Activated CD4-positive, alpha-beta memory T cell treated with anti-CD3 and anti-CD28 coated beads, Interleukin-2, amount 10 ng/mL, durations not matched to agents 7 days and 5 days (primary cell): ENCODE data around the gene TGM2. TPM values are rescaled to one million over a fixed set of nuclear protein-coding genes. Genes with fewer than 3 reads are reported as not detected.

Experiments
- CTCF ChIA-PET: fragments of 350-600 bp; sonication (Branson Sonifier 250); formaldehyde crosslinking; loops from one replicate; lab custom pipeline; 2021; ENCODE audit warnings: antibody characterized with exemption, inconsistent platforms; lab: Charles Lee
- POLR2A ChIA-PET: fragments of 350-600 bp; sonication (Branson Sonifier 250); formaldehyde crosslinking; loops from one replicate; lab custom pipeline; 2021; ENCODE audit warnings: antibody characterized with exemption; lab: Charles Lee
- DNase-seq: peaks from one replicate; pipeline ENCODE4 v3.0.0-alpha.2; 2020
- H3K27ac Mint-ChIP-seq: one replicate; pipeline ENCODE4 v1.8.0; 2021; ENCODE audit warnings: mild to moderate bottlenecking, mixed read lengths
- H3K27me3 Mint-ChIP-seq: one replicate; pipeline ENCODE4 v1.8.0; 2021; ENCODE audit warnings: mixed read lengths
- H3K36me3 Mint-ChIP-seq: one replicate; pipeline ENCODE4 v1.8.0; 2021; ENCODE audit warnings: low read depth, mixed read lengths
- H3K4me1 Mint-ChIP-seq: one replicate; pipeline ENCODE4 v1.8.0; 2021; ENCODE audit warnings: mixed read lengths
- H3K4me3 Mint-ChIP-seq: one replicate; pipeline ENCODE4 v1.8.0; 2021; ENCODE audit warnings: mild to moderate bottlenecking, mixed read lengths
- H3K9me3 Mint-ChIP-seq: one replicate; pipeline ENCODE4 v1.8.0; 2021; ENCODE audit warnings: mixed read lengths
- total RNA-seq, 2 experiments: library from RNA; stranded (reverse); gene quantifications; one replicate each; pipeline ENCODE4 v1.2.3, GENCODE V29; 2021

The TGM2 gene
- total RNA-seq, 2 experiments from 2014 or later, result 0.33 to 0.38 TPM

- no peak overlapping the region for H3K4me3 Mint-ChIP-seq
- H3K9me3 Mint-ChIP-seq, result no peaks in the 10 kb centered on the region
- H3K4me1 Mint-ChIP-seq, result no peaks in the 10 kb centered on the region
- H3K27me3 Mint-ChIP-seq, result peaks cover 26% of the 10 kb centered on the region
- no peaks in the 10 kb centered on the region for H3K36me3 Mint-ChIP-seq
- no peak for DNase-seq
- ChIA-PET CTCF (no interaction called here), POLR2A (no interaction called here)
- no peak overlapping the region for H3K27ac Mint-ChIP-seq
Observed at GRCh38 chr20:38180781-38181180, 15.7 kb upstream of the TGM2 start.

- POLR2A ChIA-PET, result no interaction called here
- Mint-ChIP-seq H3K27me3 (peaks cover 23% of the 10 kb centered on the region), H3K4me3 (no peak overlapping the region), H3K36me3 (no peaks in the 10 kb centered on the region), H3K9me3 (no peaks in the 10 kb centered on the region), H3K4me1 (no peaks in the 10 kb centered on the region), H3K27ac (no peak overlapping the region)
- DNase-seq, result no peak
- CTCF ChIA-PET, result no interaction called here
Observed at GRCh38 chr20:38179846-38180245, 14.8 kb upstream of the TGM2 start.

- H3K36me3 Mint-ChIP-seq, result no peaks in the 10 kb centered on the region
- peaks cover 21% of the 10 kb centered on the region for H3K27me3 Mint-ChIP-seq
- H3K4me3 Mint-ChIP-seq, result no peak overlapping the region
- POLR2A ChIA-PET, result no interaction called here
- no peak for DNase-seq
- no peaks in the 10 kb centered on the region for H3K4me1 Mint-ChIP-seq
- CTCF ChIA-PET, result no interaction called here
- H3K9me3 Mint-ChIP-seq, result no peaks in the 10 kb centered on the region
- no peak overlapping the region for H3K27ac Mint-ChIP-seq
Observed at GRCh38 chr20:38178581-38178980, 13.5 kb upstream of the TGM2 start.

GRCh38 chr20:38178065-38178491 is 13.0 kb upstream of the TGM2 start:
- Mint-ChIP-seq H3K4me3 (no peak overlapping the region), H3K27ac (no peak overlapping the region), H3K27me3 (peaks cover 21% of the 10 kb centered on the region), H3K4me1 (no peaks in the 10 kb centered on the region), H3K9me3 (no peaks in the 10 kb centered on the region), H3K36me3 (no peaks in the 10 kb centered on the region)
- POLR2A ChIA-PET, result no interaction called here
- CTCF ChIA-PET, result no interaction called here
- DNase-seq, result no peak

- CTCF ChIA-PET, result no interaction called here
- H3K4me1 Mint-ChIP-seq, result no peaks in the 10 kb centered on the region
- no peaks in the 10 kb centered on the region for H3K36me3 Mint-ChIP-seq
- no peak overlapping the region for H3K27ac Mint-ChIP-seq
- H3K4me3 Mint-ChIP-seq, result no peak overlapping the region
- H3K27me3 Mint-ChIP-seq, result peaks cover 21% of the 10 kb centered on the region
- DNase-seq, result no peak
- no peaks in the 10 kb centered on the region for H3K9me3 Mint-ChIP-seq
- POLR2A ChIA-PET, result no interaction called here
Observed at GRCh38 chr20:38177201-38177600, 12.1 kb upstream of the TGM2 start.

- peaks cover 29% of the 10 kb centered on the region for H3K27me3 Mint-ChIP-seq
- DNase-seq, result no peak
- no peak overlapping the region for H3K4me3 Mint-ChIP-seq
- no peaks in the 10 kb centered on the region for H3K4me1 Mint-ChIP-seq
- no peak overlapping the region for H3K27ac Mint-ChIP-seq
- POLR2A ChIA-PET, result no interaction called here
- H3K9me3 Mint-ChIP-seq, result no peaks in the 10 kb centered on the region
- no peaks in the 10 kb centered on the region for H3K36me3 Mint-ChIP-seq
- CTCF ChIA-PET, result interaction anchor here (0.6 to 2.5 kb wide), 2 partner anchors 46 to 77 kb away, joined by 3 to 9 read pairs; no protein-coding TSS in a partner anchor
Observed at GRCh38 chr20:38175304-38176180, 10.5 kb upstream of the TGM2 start.

GRCh38 chr20:38173237-38174156 is 8.4 kb upstream of the TGM2 start:
- no peak overlapping the region for H3K27ac Mint-ChIP-seq

GRCh38 chr20:38172408-38172807 is 7.3 kb upstream of the TGM2 start:
- Mint-ChIP-seq H3K36me3 (no peaks in the 10 kb centered on the region), H3K27me3 (peaks cover 13% of the 10 kb centered on the region), H3K27ac (no peak overlapping the region), H3K4me3 (no peak overlapping the region), H3K9me3 (no peaks in the 10 kb centered on the region), H3K4me1 (peaks cover 23% of the 10 kb centered on the region)
- POLR2A ChIA-PET, result no interaction called here
- DNase-seq, result no peak
- CTCF ChIA-PET, result no interaction called here

More at GRCh38 chr20:38173237-38174156, 8.4 kb upstream of the TGM2 start:
- POLR2A ChIA-PET, result no interaction called here
- Mint-ChIP-seq H3K27me3 (peaks cover 21% of the 10 kb centered on the region), H3K9me3 (no peaks in the 10 kb centered on the region), H3K4me1 (peaks cover 12% of the 10 kb centered on the region), H3K4me3 (no peak overlapping the region), H3K36me3 (no peaks in the 10 kb centered on the region)
- DNase-seq, result no peak
- CTCF ChIA-PET, result interaction anchor here (1.4 kb wide), 1 partner anchor 48 kb away, joined by 3 read pairs; no protein-coding TSS in a partner anchor

- peaks cover 13% of the 10 kb centered on the region for H3K27me3 Mint-ChIP-seq
Observed at GRCh38 chr20:38171675-38172043, 6.6 kb upstream of the TGM2 start.

GRCh38 chr20:38170826-38171674 is 6.0 kb upstream of the TGM2 start:
- Mint-ChIP-seq H3K9me3 (no peaks in the 10 kb centered on the region), H3K4me1 (peaks cover 23% of the 10 kb centered on the region), H3K4me3 (no peak overlapping the region), H3K27ac (no peak overlapping the region), H3K27me3 (peaks cover 16% of the 10 kb centered on the region), H3K36me3 (no peaks in the 10 kb centered on the region)
- ChIA-PET CTCF (no interaction called here), POLR2A (no interaction called here)
- no peak for DNase-seq

More at GRCh38 chr20:38171675-38172043, 6.6 kb upstream of the TGM2 start:
- DNase-seq, result no peak
- Mint-ChIP-seq H3K4me1 (peaks cover 23% of the 10 kb centered on the region), H3K9me3 (no peaks in the 10 kb centered on the region), H3K36me3 (no peaks in the 10 kb centered on the region), H3K4me3 (no peak overlapping the region), H3K27ac (no peak overlapping the region)
- ChIA-PET POLR2A (no interaction called here), CTCF (no interaction called here)

GRCh38 chr20:38170219-38170825 is 5.3 kb upstream of the TGM2 start:
- Mint-ChIP-seq H3K4me3 (no peak overlapping the region), H3K27ac (peak overlapping the region; percentile 38), H3K27me3 (peaks cover 23% of the 10 kb centered on the region), H3K36me3 (no peaks in the 10 kb centered on the region), H3K4me1 (peaks cover 29% of the 10 kb centered on the region), H3K9me3 (no peaks in the 10 kb centered on the region)
- ChIA-PET POLR2A (no interaction called here), CTCF (interaction anchor here (1.0 kb wide), 1 partner anchor 76 kb away, joined by 3 read pairs; no protein-coding TSS in a partner anchor)
- no peak for DNase-seq

- H3K9me3 Mint-ChIP-seq, result no peaks in the 10 kb centered on the region
- no peak for DNase-seq
- H3K4me3 Mint-ChIP-seq, result no peak overlapping the region
- ChIA-PET POLR2A (no interaction called here), CTCF (interaction anchor here (1.0 to 1.2 kb wide), 2 partner anchors 76 to 112 kb away, joined by 3 read pairs; no protein-coding TSS in a partner anchor)
- H3K27ac Mint-ChIP-seq, result peak overlapping the region; percentile 38
- peaks cover 30% of the 10 kb centered on the region for H3K4me1 Mint-ChIP-seq
- no peaks in the 10 kb centered on the region for H3K36me3 Mint-ChIP-seq
- H3K27me3 Mint-ChIP-seq, result peaks cover 25% of the 10 kb centered on the region
Observed at GRCh38 chr20:38169636-38170193, 4.6 kb upstream of the TGM2 start.
